ENCODE results near the gene TOMM40L. TPM values are rescaled to one million over a fixed set of nuclear protein-coding genes. Genes with fewer than 3 reads are reported as not detected.
A peak's percentile ranks its signal among the peaks of the same experiment; 100 is the strongest.

Gene TOMM40L
- total RNA-seq, 1 experiment from 2014 or later = 15.0 TPM

- no peak for DNase-seq
- Mint-ChIP-seq H3K4me3 (ENCODE audit: low read depth, unreplicated experiment) (no peak overlapping the region), H3K4me1 (ENCODE audit: low read depth, unreplicated experiment) (peaks cover 47% of the 10 kb centered on the region), H3K27me3 (ENCODE audit: unreplicated experiment) (peaks cover 25% of the 10 kb centered on the region), H3K27ac (ENCODE audit: unreplicated experiment) (no peak overlapping the region), H3K9me3 (ENCODE audit: low read depth, unreplicated experiment) (no peaks in the 10 kb centered on the region), H3K36me3 (ENCODE audit: insufficient read depth, unreplicated experiment) (peaks cover 14% of the 10 kb centered on the region)
- intact Hi-C loops (cut with micrococcal nuclease; ENCODE audit: unreplicated experiment) = loop anchor here (10.0 kb wide), 1 partner anchor 545 kb away; the partner anchor contains the start of gene DUSP12
- TF ChIP-seq CTCF (IDR thresholded peaks at IDR 0.05; ENCODE audit: unreplicated experiment) = no peak
- no TSS peak for BruUV-seq (replicated peaks)
- CTCF ChIA-PET = no interaction called here
Observed at GRCh38 chr1:161199506-161200139, 26.2 kb upstream of the TOMM40L start.

GRCh38 chr1:161200421-161200991, 25.4 kb upstream of the TOMM40L start:
- intact Hi-C loops (cut with micrococcal nuclease; ENCODE audit: unreplicated experiment) = loop anchor here (10.0 kb wide), 1 partner anchor 544 kb away; the partner anchor contains the start of gene DUSP12
- Mint-ChIP-seq H3K9me3 (ENCODE audit: low read depth, unreplicated experiment) (no peaks in the 10 kb centered on the region), H3K4me1 (ENCODE audit: low read depth, unreplicated experiment) (peaks cover 48% of the 10 kb centered on the region), H3K27ac (ENCODE audit: unreplicated experiment) (no peak overlapping the region), H3K36me3 (ENCODE audit: insufficient read depth, unreplicated experiment) (peaks cover 14% of the 10 kb centered on the region), H3K4me3 (ENCODE audit: low read depth, unreplicated experiment) (no peak overlapping the region), H3K27me3 (ENCODE audit: unreplicated experiment) (peaks cover 25% of the 10 kb centered on the region)
- no TSS peak for BruUV-seq (replicated peaks)
- DNase-seq = no peak
- no peak for TF ChIP-seq CTCF (IDR thresholded peaks at IDR 0.05; ENCODE audit: unreplicated experiment)
- CTCF ChIA-PET = interaction anchor here (0.6 kb wide), 1 partner anchor 172 kb away, joined by 4 read pairs; no protein-coding TSS in a partner anchor

- DNase-seq = no peak
- Mint-ChIP-seq H3K27ac (ENCODE audit: unreplicated experiment) (peak overlapping the region; percentile 71), H3K27me3 (ENCODE audit: unreplicated experiment) (peaks cover 25% of the 10 kb centered on the region), H3K36me3 (ENCODE audit: insufficient read depth, unreplicated experiment) (peaks cover 16% of the 10 kb centered on the region), H3K4me3 (ENCODE audit: low read depth, unreplicated experiment) (peak overlapping the region; percentile 78), H3K9me3 (ENCODE audit: low read depth, unreplicated experiment) (no peaks in the 10 kb centered on the region), H3K4me1 (ENCODE audit: low read depth, unreplicated experiment) (peaks cover 48% of the 10 kb centered on the region)
- intact Hi-C loops (cut with micrococcal nuclease; ENCODE audit: unreplicated experiment) = loop anchor here (10.0 kb wide), 1 partner anchor 544 kb away; the partner anchor contains the start of gene DUSP12
- CTCF ChIA-PET = interaction anchor here (0.5 to 2.2 kb wide), 5 partner anchors 25 to 171 kb away, joined by 3 to 22 read pairs (median 4); partner anchors contain the start of genes PCP4L1 and TOMM40L
- TF ChIP-seq CTCF (IDR thresholded peaks at IDR 0.05; ENCODE audit: unreplicated experiment) = no peak
- no TSS peak for BruUV-seq (replicated peaks)
Observed at GRCh38 chr1:161200992-161201835, 24.6 kb upstream of the TOMM40L start.
